SU-DHL-6 (cell line): ENCODE measurements around the gene ITPR1.

Experiments used
- EZH2phosphoT487 ChIP-seq: fragments of 200-600 bp; sonication (generic), shearing (Covaris generic); conservative IDR thresholded peaks from 2 replicates; pipeline ENCODE4 v1.6.1; 2018; ENCODE audit warnings: mild to moderate bottlenecking, antibody characterized with exemption, low read length, moderate library complexity, mixed read lengths
- TF ChIP-seq, protein P1 (sequence below): fragments of 200-600 bp; sonication (generic); IDR thresholded peaks from one replicate; pipeline ENCODE4 v1.5.1; 2017; ENCODE audit warnings: antibody characterized with exemption, mild to moderate bottlenecking, low read length, moderate library complexity; ENCODE audit not compliant: insufficient read depth, poor library complexity, severe bottlenecking

GRCh38 chr3:4746241-4746958, 253.3 kb downstream of the ITPR1 start:
- TF ChIP-seq, protein P1, sequence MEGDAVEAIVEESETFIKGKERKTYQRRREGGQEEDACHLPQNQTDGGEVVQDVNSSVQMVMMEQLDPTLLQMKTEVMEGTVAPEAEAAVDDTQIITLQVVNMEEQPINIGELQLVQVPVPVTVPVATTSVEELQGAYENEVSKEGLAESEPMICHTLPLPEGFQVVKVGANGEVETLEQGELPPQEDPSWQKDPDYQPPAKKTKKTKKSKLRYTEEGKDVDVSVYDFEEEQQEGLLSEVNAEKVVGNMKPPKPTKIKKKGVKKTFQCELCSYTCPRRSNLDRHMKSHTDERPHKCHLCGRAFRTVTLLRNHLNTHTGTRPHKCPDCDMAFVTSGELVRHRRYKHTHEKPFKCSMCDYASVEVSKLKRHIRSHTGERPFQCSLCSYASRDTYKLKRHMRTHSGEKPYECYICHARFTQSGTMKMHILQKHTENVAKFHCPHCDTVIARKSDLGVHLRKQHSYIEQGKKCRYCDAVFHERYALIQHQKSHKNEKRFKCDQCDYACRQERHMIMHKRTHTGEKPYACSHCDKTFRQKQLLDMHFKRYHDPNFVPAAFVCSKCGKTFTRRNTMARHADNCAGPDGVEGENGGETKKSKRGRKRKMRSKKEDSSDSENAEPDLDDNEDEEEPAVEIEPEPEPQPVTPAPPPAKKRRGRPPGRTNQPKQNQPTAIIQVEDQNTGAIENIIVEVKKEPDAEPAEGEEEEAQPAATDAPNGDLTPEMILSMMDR: no peak
- no peak for TF ChIP-seq EZH2phosphoT487
